ENCODE data around the gene CDHR2.

The CDHR2 gene

GRCh38 chr5:176619569-176620332, 70.6 kb downstream of the CDHR2 start:
- no peak overlapping the region for H3K4me3 ChIP-seq (ENCODE audit: low read length)
- no peak overlapping the region for H3K27ac ChIP-seq (ENCODE audit: low read depth, low read length)
- H3K9ac ChIP-seq (ENCODE audit: low read length) = no peak overlapping the region
- no peak overlapping the region for H3K4ac ChIP-seq (ENCODE audit: low read depth, low read length)
- H3K79me2 ChIP-seq (ENCODE audit: control insufficient read depth, insufficient read depth, low read length) = no peaks in the 10 kb centered on the region
- no peak overlapping the region for H2BK120ac ChIP-seq (ENCODE audit: low read depth, low read length)
- no peak overlapping the region for H3K23ac ChIP-seq (ENCODE audit: low read length)
- no peak overlapping the region for H4K5ac ChIP-seq (ENCODE audit: low read length)
- H2BK5ac ChIP-seq (ENCODE audit: low read length) = no peak overlapping the region
- no peaks in the 10 kb centered on the region for H3K79me1 ChIP-seq (ENCODE audit: low read length)
- no CpG with 5 or more reads among the region's 59 CpGs for WGBS (ENCODE audit: extremely low coverage, insufficient coverage, low lambda C conversion rate)
- no peak overlapping the region for H2AK5ac ChIP-seq (ENCODE audit: low read length)
- H3K4me1 ChIP-seq (ENCODE audit: control insufficient read depth, low read depth, low read length) = peaks cover 2% of the 10 kb centered on the region
- no peaks in the 10 kb centered on the region for H3K36me3 ChIP-seq (ENCODE audit: control insufficient read depth, insufficient read depth, low read length)
- no peak overlapping the region for H4K8ac ChIP-seq (ENCODE audit: low read depth, low read length)
- peak overlapping the region; percentile 18 for H3K4me2 ChIP-seq (ENCODE audit: low read length)
- H3K27me3 ChIP-seq (ENCODE audit: insufficient read depth, low read length, poor library complexity) = peaks cover 7% of the 10 kb centered on the region
- H3K18ac ChIP-seq (ENCODE audit: low read length) = no peak overlapping the region
- H2BK15ac ChIP-seq (replicated peaks; ENCODE audit: low read depth) = no peak overlapping the region
- peak overlapping the region; percentile 37 for H3K56ac ChIP-seq (ENCODE audit: low read length)
- DNase-seq = no peak

DNA sequence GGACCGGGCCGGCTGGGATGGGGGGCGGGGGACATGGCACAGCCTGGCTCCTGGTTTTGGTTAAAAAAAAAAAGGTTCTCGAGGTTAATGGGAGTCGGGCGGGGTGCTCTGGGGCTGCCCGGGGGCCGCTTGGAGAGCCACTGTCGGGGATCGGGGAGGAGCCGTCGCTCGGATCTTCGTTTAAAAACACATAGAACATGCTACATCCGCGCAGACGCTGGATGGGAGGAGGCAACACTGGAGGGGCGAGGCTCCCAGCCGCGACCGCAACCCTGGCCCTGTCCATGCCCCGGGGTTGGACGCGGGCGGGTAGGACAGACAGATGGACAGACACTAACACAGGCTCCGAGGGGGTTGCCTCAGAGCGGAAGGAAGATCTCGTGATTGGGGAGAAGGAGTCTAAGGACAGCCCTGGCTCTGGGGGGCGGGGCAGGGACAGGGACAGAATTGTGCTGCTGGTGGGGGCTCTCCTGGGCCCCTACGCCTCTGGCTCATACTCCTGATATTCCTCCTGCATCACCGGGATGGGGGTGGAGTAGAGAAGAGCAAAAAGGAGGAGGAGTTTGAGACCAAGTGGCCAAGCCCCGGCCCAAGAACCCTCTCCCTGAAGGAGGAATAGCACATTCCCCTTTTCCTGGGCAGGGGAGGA, 71.3 kb downstream of the CDHR2 start:
- H3K27me3 ChIP-seq (ENCODE audit: insufficient read depth, low read length, poor library complexity) = peaks cover 7% of the 10 kb centered on the region

GRCh38 chr5:176621661-176622079, 72.5 kb downstream of the CDHR2 start:
- Histone ChIP-seq H3K79me2 (ENCODE audit: control insufficient read depth, insufficient read depth, low read length) (no peaks in the 10 kb centered on the region), H3K4me1 (ENCODE audit: control insufficient read depth, low read depth, low read length) (peaks cover 2% of the 10 kb centered on the region), H3K4ac (ENCODE audit: low read depth, low read length) (no peak overlapping the region), H3K56ac (ENCODE audit: low read length) (no peak overlapping the region), H3K9ac (ENCODE audit: low read length) (no peak overlapping the region), H3K36me3 (ENCODE audit: control insufficient read depth, insufficient read depth, low read length) (no peaks in the 10 kb centered on the region), H3K4me3 (ENCODE audit: low read length) (no peak overlapping the region), H3K4me2 (ENCODE audit: low read length) (no peak overlapping the region), H3K27ac (ENCODE audit: low read depth, low read length) (no peak overlapping the region), H4K8ac (ENCODE audit: low read depth, low read length) (no peak overlapping the region), H3K23ac (ENCODE audit: low read length) (no peak overlapping the region), H3K18ac (ENCODE audit: low read length) (no peak overlapping the region), H2BK5ac (ENCODE audit: low read length) (no peak overlapping the region), H2BK15ac (replicated peaks; ENCODE audit: low read depth) (no peak overlapping the region), H3K27me3 (ENCODE audit: insufficient read depth, low read length, poor library complexity) (peaks cover 7% of the 10 kb centered on the region), H2BK120ac (ENCODE audit: low read depth, low read length) (no peak overlapping the region), H3K79me1 (ENCODE audit: low read length) (no peaks in the 10 kb centered on the region), H2AK5ac (ENCODE audit: low read length) (no peak overlapping the region), H4K5ac (ENCODE audit: low read length) (no peak overlapping the region)
- no peak for DNase-seq
- WGBS (ENCODE audit: extremely low coverage, insufficient coverage, low lambda C conversion rate) = no CpG with 5 or more reads among the region's 13 CpGs

More for the DNA sequence above, 71.3 kb downstream of the CDHR2 start:
- no peak overlapping the region for H3K18ac ChIP-seq (ENCODE audit: low read length)
- H3K4me2 ChIP-seq (ENCODE audit: low read length) = peak overlapping the region; percentile 38
- WGBS (ENCODE audit: extremely low coverage, insufficient coverage, low lambda C conversion rate) = no CpG with 5 or more reads among the region's 32 CpGs
- H2AK5ac ChIP-seq (ENCODE audit: low read length) = no peak overlapping the region
- H3K4me1 ChIP-seq (ENCODE audit: control insufficient read depth, low read depth, low read length) = peaks cover 2% of the 10 kb centered on the region
- no peaks in the 10 kb centered on the region for H3K79me2 ChIP-seq (ENCODE audit: control insufficient read depth, insufficient read depth, low read length)
- no peak overlapping the region for H3K27ac ChIP-seq (ENCODE audit: low read depth, low read length)
- no peak overlapping the region for H2BK15ac ChIP-seq (replicated peaks; ENCODE audit: low read depth)
- no peak overlapping the region for H4K8ac ChIP-seq (ENCODE audit: low read depth, low read length)
- H3K4ac ChIP-seq (ENCODE audit: low read depth, low read length) = no peak overlapping the region
- peak; percentile 56 for DNase-seq
- H2BK120ac ChIP-seq (ENCODE audit: low read depth, low read length) = no peak overlapping the region
- H3K36me3 ChIP-seq (ENCODE audit: control insufficient read depth, insufficient read depth, low read length) = no peaks in the 10 kb centered on the region
- no peaks in the 10 kb centered on the region for H3K79me1 ChIP-seq (ENCODE audit: low read length)
- H3K4me3 ChIP-seq (ENCODE audit: low read length) = no peak overlapping the region
- no peak overlapping the region for H2BK5ac ChIP-seq (ENCODE audit: low read length)
- H3K23ac ChIP-seq (ENCODE audit: low read length) = no peak overlapping the region
- no peak overlapping the region for H4K5ac ChIP-seq (ENCODE audit: low read length)
- peak overlapping the region; percentile 56 for H3K56ac ChIP-seq (ENCODE audit: low read length)
- H3K9ac ChIP-seq (ENCODE audit: low read length) = no peak overlapping the region

GRCh38 chr5:176624142-176624541, 75.0 kb downstream of the CDHR2 start:
- Histone ChIP-seq H3K9ac (ENCODE audit: low read length) (no peak overlapping the region), H3K4me3 (ENCODE audit: low read length) (no peak overlapping the region), H3K36me3 (ENCODE audit: control insufficient read depth, insufficient read depth, low read length) (no peaks in the 10 kb centered on the region), H2BK5ac (ENCODE audit: low read length) (no peak overlapping the region), H3K4ac (ENCODE audit: low read depth, low read length) (no peak overlapping the region), H4K8ac (ENCODE audit: low read depth, low read length) (no peak overlapping the region), H4K5ac (ENCODE audit: low read length) (no peak overlapping the region), H3K27ac (ENCODE audit: low read depth, low read length) (no peak overlapping the region), H3K4me2 (ENCODE audit: low read length) (no peak overlapping the region), H3K79me2 (ENCODE audit: control insufficient read depth, insufficient read depth, low read length) (no peaks in the 10 kb centered on the region), H3K23ac (ENCODE audit: low read length) (no peak overlapping the region), H2BK120ac (ENCODE audit: low read depth, low read length) (no peak overlapping the region), H3K79me1 (ENCODE audit: low read length) (no peaks in the 10 kb centered on the region), H3K56ac (ENCODE audit: low read length) (no peak overlapping the region), H2BK15ac (replicated peaks; ENCODE audit: low read depth) (no peak overlapping the region), H3K4me1 (ENCODE audit: control insufficient read depth, low read depth, low read length) (peaks cover 2% of the 10 kb centered on the region), H2AK5ac (ENCODE audit: low read length) (no peak overlapping the region), H3K27me3 (ENCODE audit: insufficient read depth, low read length, poor library complexity) (peaks cover 7% of the 10 kb centered on the region), H3K18ac (ENCODE audit: low read length) (no peak overlapping the region)
- no CpG with 5 or more reads among the region's 4 CpGs for WGBS (ENCODE audit: extremely low coverage, insufficient coverage, low lambda C conversion rate)
- no peak for DNase-seq

DNA sequence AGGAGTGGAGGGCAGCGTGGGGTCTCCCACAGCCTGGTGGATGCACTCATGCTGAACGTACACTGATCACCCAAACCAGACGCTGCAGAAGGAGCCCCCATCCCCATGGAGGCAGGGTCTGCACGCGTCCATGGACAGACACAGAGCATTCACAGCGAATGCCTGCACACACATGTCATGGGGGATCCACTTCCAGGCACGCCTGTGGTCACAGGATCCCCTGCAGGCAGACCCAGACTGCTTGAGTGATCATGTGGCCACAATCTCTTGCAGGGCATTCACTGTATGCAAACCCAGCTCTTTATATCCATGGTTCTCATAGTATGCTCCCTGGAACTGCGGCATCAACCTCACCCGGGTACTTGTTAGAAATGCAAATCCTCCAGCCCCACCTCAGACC, 75.8 kb downstream of the CDHR2 start:
- H3K4me2 ChIP-seq (ENCODE audit: low read length) = no peak overlapping the region
- no peak overlapping the region for H3K27ac ChIP-seq (ENCODE audit: low read depth, low read length)
- WGBS (ENCODE audit: extremely low coverage, insufficient coverage, low lambda C conversion rate) = no CpG with 5 or more reads among the region's 9 CpGs
- no peak overlapping the region for H4K5ac ChIP-seq (ENCODE audit: low read length)
- H3K4ac ChIP-seq (ENCODE audit: low read depth, low read length) = no peak overlapping the region
- H3K27me3 ChIP-seq (ENCODE audit: insufficient read depth, low read length, poor library complexity) = peaks cover 4% of the 10 kb centered on the region
- H3K4me3 ChIP-seq (ENCODE audit: low read length) = no peak overlapping the region
- H2BK5ac ChIP-seq (ENCODE audit: low read length) = no peak overlapping the region
- no peaks in the 10 kb centered on the region for H3K4me1 ChIP-seq (ENCODE audit: control insufficient read depth, low read depth, low read length)
- H3K9ac ChIP-seq (ENCODE audit: low read length) = no peak overlapping the region
- no peaks in the 10 kb centered on the region for H3K36me3 ChIP-seq (ENCODE audit: control insufficient read depth, insufficient read depth, low read length)
- H4K8ac ChIP-seq (ENCODE audit: low read depth, low read length) = no peak overlapping the region
- no peak for DNase-seq
- no peak overlapping the region for H2BK120ac ChIP-seq (ENCODE audit: low read depth, low read length)
- no peak overlapping the region for H2AK5ac ChIP-seq (ENCODE audit: low read length)
- no peaks in the 10 kb centered on the region for H3K79me1 ChIP-seq (ENCODE audit: low read length)
- H3K18ac ChIP-seq (ENCODE audit: low read length) = no peak overlapping the region
- no peak overlapping the region for H3K23ac ChIP-seq (ENCODE audit: low read length)
- no peak overlapping the region for H3K56ac ChIP-seq (ENCODE audit: low read length)
- H2BK15ac ChIP-seq (replicated peaks; ENCODE audit: low read depth) = no peak overlapping the region
- no peaks in the 10 kb centered on the region for H3K79me2 ChIP-seq (ENCODE audit: control insufficient read depth, insufficient read depth, low read length)

Data from mesendoderm (in vitro differentiated cells).